CD4-positive, alpha-beta memory T cell (primary cell): ENCODE results near the gene ALDH3A2. TPM values are rescaled to one million over a fixed set of nuclear protein-coding genes. Genes with fewer than 3 reads are reported as not detected.
A peak's percentile ranks its signal among the peaks of the same experiment; 100 is the strongest.

Experiments used
- CTCF ChIA-PET: fragments of 350-600 bp; sonication (Branson Sonifier 250); formaldehyde crosslinking; loops from one replicate; lab custom pipeline; 2021; ENCODE audit warnings: inconsistent platforms; ENCODE audit not compliant: partially characterized antibody; lab: Charles Lee
- POLR2A ChIA-PET: fragments of 350-600 bp; sonication (Branson Sonifier 250); formaldehyde crosslinking; loops from one replicate; lab custom pipeline; 2021; ENCODE audit not compliant: partially characterized antibody; lab: Charles Lee
- DNase-seq, 5 donors: peaks; one replicate each; pipeline versions ENCODE4 v3.0.0 to v3.0.0-alpha.2; 2020 to 2022; ENCODE audit warnings: mixed read lengths in 1 of 5
- H3K27ac ChIP-seq: one replicate; pipeline ENCODE4 v1.7.0; 2013; ENCODE audit warnings: low read depth, low read length
- H3K27me3 ChIP-seq: 2 replicates; pipeline ENCODE4 v1.7.0; 2013; ENCODE audit warnings: mild to moderate bottlenecking, low read length, moderate library complexity; ENCODE audit not compliant: insufficient read depth
- H3K36me3 ChIP-seq: 2 replicates; pipeline ENCODE4 v1.7.0; 2013; ENCODE audit warnings: mild to moderate bottlenecking, low read length, moderate library complexity; ENCODE audit not compliant: insufficient read depth
- H3K4me1 ChIP-seq: 2 replicates; pipeline ENCODE4 v1.7.0; 2013; ENCODE audit warnings: mild to moderate bottlenecking, low read length, moderate library complexity; ENCODE audit not compliant: insufficient read depth
- H3K4me3 ChIP-seq, 2 donors: one replicate each; pipeline ENCODE4 v1.7.0; 2013; ENCODE audit warnings: low read length in 2 of 2, mild to moderate bottlenecking in 1 of 2
- H3K9me3 ChIP-seq, 2 donors: one replicate each; pipeline ENCODE4 v1.7.0; 2013; ENCODE audit warnings: low read length in 2 of 2, control low read depth in 1 of 2; ENCODE audit not compliant: control insufficient read depth in 1 of 2
- H3K27ac Mint-ChIP-seq, 7 donors: one replicate each; pipeline ENCODE4 v1.8.0; 2020 to 2021; ENCODE audit warnings: mixed read lengths in 7 of 7, mild to moderate bottlenecking in 6 of 7, inconsistent platforms in 3 of 7, moderate library complexity in 3 of 7
- H3K27me3 Mint-ChIP-seq, 2 donors: one replicate each; pipeline ENCODE4 v1.8.0; 2020 to 2021; ENCODE audit warnings: mixed read lengths in 2 of 2
- H3K36me3 Mint-ChIP-seq, 2 donors: one replicate each; pipeline ENCODE4 v1.8.0; 2020 to 2021; ENCODE audit warnings: mixed read lengths in 2 of 2, inconsistent platforms in 1 of 2, mild to moderate bottlenecking in 1 of 2
- H3K4me1 Mint-ChIP-seq, 4 donors: one replicate each; pipeline ENCODE4 v1.8.0; 2020 to 2021; ENCODE audit warnings: mixed read lengths in 4 of 4, mild to moderate bottlenecking in 1 of 4
- H3K4me3 Mint-ChIP-seq, 8 donors: one replicate each; pipeline ENCODE4 v1.8.0; 2020 to 2021; ENCODE audit warnings: mixed read lengths in 8 of 8, mild to moderate bottlenecking in 7 of 8, moderate library complexity in 6 of 8, inconsistent platforms in 3 of 8
- H3K9me3 Mint-ChIP-seq, 8 donors: one replicate each; pipeline ENCODE4 v1.8.0; 2020 to 2021; ENCODE audit warnings: mixed read lengths in 8 of 8, mild to moderate bottlenecking in 5 of 8, inconsistent platforms in 3 of 8, moderate library complexity in 1 of 8
- intact Hi-C: fragments of 100-400 bp; cut with micrococcal nuclease; formaldehyde crosslinking; loops from one replicate; pipeline ENCODE4 v1.15.1; 2023
- polyA plus RNA-seq, 2 donors: library from polyadenylated mRNA; unstranded; fragments of 300-500 nt; fragmentation: Illumina TruSeq; gene quantifications; one replicate each; pipeline ENCODE4 v1.2.3, GENCODE V29; 2021
- total RNA-seq, 2 experiments: library from RNA; stranded (reverse); gene quantifications; one replicate each; pipeline ENCODE4 v1.2.3, GENCODE V29; 2021

ALDH3A2 gene
- total and polyA plus RNA-seq, 4 experiments from 2014 or later: 19.7 to 52.5 (median 35.0) TPM

- H3K27ac Mint-ChIP-seq: peak overlapping the region in 1 of 7 donors; percentile 12
- Histone ChIP-seq H3K36me3 (no peaks in the 10 kb centered on the region), H3K27me3 (no peaks in the 10 kb centered on the region), H3K27ac (no peak overlapping the region), H3K4me3 (no peak overlapping the region), H3K9me3 (no peaks in the 10 kb centered on the region), H3K4me1 (no peaks in the 10 kb centered on the region)
- peaks cover 0 to 8% (median 0%) of the 10 kb centered on the region in 8 donors for H3K9me3 Mint-ChIP-seq
- no peak for DNase-seq
- intact Hi-C loops: no loop called here
- H3K27me3 Mint-ChIP-seq: peaks cover 3 to 4% of the 10 kb centered on the region in 2 donors
- ChIA-PET CTCF (interaction anchor here (0.8 to 1.2 kb wide), 2 partner anchors 120 to 124 kb away, joined by 3 to 5 read pairs; no protein-coding TSS in a partner anchor), POLR2A (no interaction called here)
- H3K4me3 Mint-ChIP-seq: no peak overlapping the region
- peaks cover 4 to 14% (median 9%) of the 10 kb centered on the region in 4 donors for H3K4me1 Mint-ChIP-seq
- no peaks in the 10 kb centered on the region for H3K36me3 Mint-ChIP-seq
Measured at GRCh38 chr17:19642373-19642893, 6.1 kb upstream of the ALDH3A2 start.

GRCh38 chr17:19644493-19645210, 3.9 kb upstream of the ALDH3A2 start:
- Histone ChIP-seq H3K9me3 (no peaks in the 10 kb centered on the region), H3K27ac (no peak overlapping the region), H3K27me3 (no peaks in the 10 kb centered on the region), H3K36me3 (no peaks in the 10 kb centered on the region), H3K4me1 (peaks cover 12% of the 10 kb centered on the region), H3K4me3 (no peak overlapping the region)
- Mint-ChIP-seq H3K27ac (no peak overlapping the region), H3K4me3 (no peak overlapping the region), H3K36me3 (peaks cover 0 to 10% of the 10 kb centered on the region in 2 donors), H3K4me1 (peaks cover 15 to 33% (median 21%) of the 10 kb centered on the region in 4 donors), H3K27me3 (peaks cover 2 to 3% of the 10 kb centered on the region in 2 donors), H3K9me3 (no peaks in the 10 kb centered on the region)
- ChIA-PET POLR2A (no interaction called here), CTCF (interaction anchor here (1.0 to 1.7 kb wide), 7 partner anchors 9 to 132 kb away, joined by 3 to 5 read pairs (median 4); no protein-coding TSS in a partner anchor)
- intact Hi-C loops: loop anchor here (5.0 kb wide), 2 partner anchors 123 to 267 kb away; partner anchors contain the start of gene MAPK7
- DNase-seq: no peak

GRCh38 chr17:19645734-19646201, 2.8 kb upstream of the ALDH3A2 start:
- H3K4me3 Mint-ChIP-seq: peak overlapping the region in 6 of 8 donors; percentile 12 to 64 (median 28)
- H3K4me1 ChIP-seq: peaks cover 22% of the 10 kb centered on the region
- ChIA-PET CTCF (interaction anchor here (1.1 to 4.3 kb wide), 11 partner anchors 8 to 133 kb away, joined by 3 to 32 read pairs (median 13); no protein-coding TSS in a partner anchor), POLR2A (no interaction called here)
- H3K27ac Mint-ChIP-seq: peak overlapping the region in 4 of 7 donors; percentile 58 to 83 (median 68)
- H3K36me3 ChIP-seq: no peaks in the 10 kb centered on the region
- peak; percentile 35 to 45 (median 43) for DNase-seq
- H3K4me1 Mint-ChIP-seq: peaks cover 18 to 37% (median 28%) of the 10 kb centered on the region in 4 donors
- no peaks in the 10 kb centered on the region for H3K9me3 ChIP-seq
- intact Hi-C loops: loop anchor here (1.0 to 5.0 kb wide), 3 partner anchors 122 to 268 kb away; partner anchors contain the start of gene MAPK7
- peaks cover 0 to 10% of the 10 kb centered on the region in 2 donors for H3K36me3 Mint-ChIP-seq
- no peak overlapping the region for H3K4me3 ChIP-seq
- no peaks in the 10 kb centered on the region for H3K27me3 ChIP-seq
- H3K9me3 Mint-ChIP-seq: no peaks in the 10 kb centered on the region
- H3K27me3 Mint-ChIP-seq: peaks cover 2 to 3% of the 10 kb centered on the region in 2 donors
- no peak overlapping the region for H3K27ac ChIP-seq

GRCh38 chr17:19646788-19647696, 1.5 kb upstream of the ALDH3A2 start:
- H3K4me3 Mint-ChIP-seq: peak overlapping the region; percentile 93 to 98 (median 94)
- peaks cover 26% of the 10 kb centered on the region for H3K4me1 ChIP-seq
- H3K27me3 ChIP-seq: no peaks in the 10 kb centered on the region
- no peaks in the 10 kb centered on the region for H3K9me3 ChIP-seq
- no peak for DNase-seq
- H3K4me3 ChIP-seq: no peak overlapping the region
- ChIA-PET CTCF (interaction anchor here (0.7 to 4.3 kb wide), 17 partner anchors 8 to 284 kb away, joined by 3 to 32 read pairs (median 7); partner anchors contain the start of gene B9D1), POLR2A (interaction anchor here (1.0 to 3.0 kb wide), 8 partner anchors 24 to 134 kb away, joined by 4 to 14 read pairs (median 4); no protein-coding TSS in a partner anchor)
- no peaks in the 10 kb centered on the region for H3K36me3 ChIP-seq
- H3K4me1 Mint-ChIP-seq: peaks cover 21 to 41% (median 32%) of the 10 kb centered on the region in 4 donors
- H3K9me3 Mint-ChIP-seq: no peaks in the 10 kb centered on the region
- H3K36me3 Mint-ChIP-seq: peaks cover 2 to 11% of the 10 kb centered on the region in 2 donors
- peaks cover 2 to 3% of the 10 kb centered on the region in 2 donors for H3K27me3 Mint-ChIP-seq
- intact Hi-C loops: loop anchor here (1.0 to 5.0 kb wide), 3 partner anchors 120 to 270 kb away; partner anchors contain the start of gene MAPK7
- peak overlapping the region in 6 of 7 donors; percentile 79 to 97 (median 94) for H3K27ac Mint-ChIP-seq
- H3K27ac ChIP-seq: no peak overlapping the region

GRCh38 chr17:19647697-19648474, 665 bp upstream of the ALDH3A2 start:
- intact Hi-C loops: loop anchor here (1.0 to 5.0 kb wide), 3 partner anchors 119 to 271 kb away; partner anchors contain the start of gene MAPK7
- peak overlapping the region; percentile 83 to 97 (median 94) for H3K27ac Mint-ChIP-seq
- H3K9me3 ChIP-seq: no peaks in the 10 kb centered on the region
- no peaks in the 10 kb centered on the region for H3K36me3 ChIP-seq
- peaks cover 26% of the 10 kb centered on the region for H3K4me1 ChIP-seq
- no peaks in the 10 kb centered on the region for H3K9me3 Mint-ChIP-seq
- ChIA-PET POLR2A (interaction anchor here (1.0 to 3.0 kb wide), 15 partner anchors 13 to 1395 kb away, joined by 4 to 14 read pairs (median 4); partner anchors contain the start of genes AKAP10, MAPK7 and USP22), CTCF (interaction anchor here (0.7 to 4.3 kb wide), 17 partner anchors 8 to 285 kb away, joined by 3 to 32 read pairs (median 7); partner anchors contain the start of gene B9D1)
- DNase-seq: peak in 2 of 5 donors; percentile 4 to 42
- no peaks in the 10 kb centered on the region for H3K27me3 ChIP-seq
- peak overlapping the region; percentile 93 to 98 (median 94) for H3K4me3 Mint-ChIP-seq
- no peaks in the 10 kb centered on the region for H3K27me3 Mint-ChIP-seq
- peaks cover 21 to 41% (median 32%) of the 10 kb centered on the region in 4 donors for H3K4me1 Mint-ChIP-seq
- peak overlapping the region; percentile 33 to 86 for H3K4me3 ChIP-seq
- H3K27ac ChIP-seq: peak overlapping the region; percentile 54
- peaks cover 9 to 18% of the 10 kb centered on the region in 2 donors for H3K36me3 Mint-ChIP-seq

- H3K4me3 ChIP-seq: peak overlapping the region; percentile 33 to 86
- Mint-ChIP-seq H3K9me3 (no peaks in the 10 kb centered on the region), H3K4me1 (peaks cover 21 to 41% (median 32%) of the 10 kb centered on the region in 4 donors), H3K27ac (peak overlapping the region in 6 of 7 donors; percentile 19 to 91 (median 84)), H3K4me3 (peak overlapping the region; percentile 93 to 98 (median 94)), H3K36me3 (peaks cover 19 to 25% of the 10 kb centered on the region in 2 donors), H3K27me3 (no peaks in the 10 kb centered on the region)
- intact Hi-C loops: loop anchor here (5.0 kb wide), 2 partner anchors 118 to 272 kb away; partner anchors contain the start of gene MAPK7
- ChIA-PET POLR2A (interaction anchor here (1.4 to 3.0 kb wide), 11 partner anchors 8 to 329 kb away, joined by 4 to 14 read pairs (median 5); partner anchors contain the start of genes AKAP10 and MAPK7), CTCF (interaction anchor here (1.4 to 4.3 kb wide), 6 partner anchors 9 to 286 kb away, joined by 4 to 32 read pairs (median 15); partner anchors contain the start of gene B9D1)
- no peaks in the 10 kb centered on the region for H3K27me3 ChIP-seq
- DNase-seq: no peak
- H3K4me1 ChIP-seq: peaks cover 26% of the 10 kb centered on the region
- H3K9me3 ChIP-seq: no peaks in the 10 kb centered on the region
- peak overlapping the region; percentile 54 for H3K27ac ChIP-seq
- H3K36me3 ChIP-seq: no peaks in the 10 kb centered on the region
Measured at GRCh38 chr17:19649274-19649541, 657 bp downstream of the ALDH3A2 start.
